Thymus (tissue), 11 donors: ENCODE results near the gene IL21R. TPM values are rescaled to one million over a fixed set of nuclear protein-coding genes. Genes with fewer than 3 reads are reported as not detected.

Experiments
- DNase-seq, 9 donors: peaks; one replicate each; pipeline ENCODE4 v3.0.0-alpha.2; 2013; ENCODE audit warnings: low spot score in 9 of 9, low read depth in 6 of 9, missing footprints in 1 of 9
- H3K27ac ChIP-seq, 2 donors: one replicate each; pipeline ENCODE4 v1.5.1; 2013; ENCODE audit warnings: control low read depth in 1 of 2, low read depth in 1 of 2, low read length in 1 of 2, mild to moderate bottlenecking in 1 of 2, moderate library complexity in 1 of 2
- H3K27me3 ChIP-seq, 2 donors: one replicate each; pipeline ENCODE4 v1.5.1; 2013; ENCODE audit warnings: low read length in 1 of 2; ENCODE audit not compliant: control insufficient read depth in 2 of 2, insufficient read depth in 1 of 2
- H3K36me3 ChIP-seq, 2 donors: one replicate each; pipeline ENCODE4 v1.5.1; 2013; ENCODE audit warnings: low read length in 1 of 2, mild to moderate bottlenecking in 1 of 2, moderate library complexity in 1 of 2; ENCODE audit not compliant: control insufficient read depth in 2 of 2, insufficient read depth in 2 of 2
- H3K4me1 ChIP-seq, 2 donors: one replicate each; pipeline ENCODE4 v1.5.1; 2013; ENCODE audit warnings: low read length in 2 of 2; ENCODE audit not compliant: control insufficient read depth in 2 of 2, insufficient read depth in 2 of 2
- H3K4me3 ChIP-seq, 2 donors: one replicate each; pipeline ENCODE4 v1.5.1; 2013; ENCODE audit warnings: low read length in 2 of 2, control low read depth in 1 of 2, mild to moderate bottlenecking in 1 of 2
- H3K9me3 ChIP-seq, 2 donors: one replicate each; pipeline ENCODE4 v1.5.1; 2013; ENCODE audit warnings: low read length in 1 of 2, mild to moderate bottlenecking in 1 of 2; ENCODE audit not compliant: control insufficient read depth in 2 of 2, insufficient read depth in 1 of 2
- whole genome bisulfite sequencing: extraction: QIAGEN DNeasy Blood & Tissue Kit; methylation state at CpG from one replicate; pipeline ENCODE4 v1.1.7; 2013; 5-methylcytosine and 5-hydroxymethylcytosine counted together
- polyA plus RNA-seq: library from polyadenylated mRNA; stranded (reverse); fragments of 200-250 nt; gene quantifications from one replicate; pipeline ENCODE4 v1.2.3, GENCODE V29; 2013
- total RNA-seq: library from RNA; stranded (reverse); fragments of 120-200 nt; gene quantifications from one replicate; pipeline ENCODE4 v1.2.4, GENCODE V29; 2013
- donor health status: healthy.

The IL21R gene
- total and polyA plus RNA-seq, 2 donors = 10.7 to 12.8 TPM

GRCh38 chr16:27441998-27442397, 40.0 kb downstream of the IL21R start:
- H3K4me3 ChIP-seq = no peak overlapping the region
- H3K27ac ChIP-seq = no peak overlapping the region
- DNase-seq = no peak
- 97% methylated on average over 8 of the region's 8 CpGs for WGBS
- no peaks in the 10 kb centered on the region for H3K27me3 ChIP-seq
- peaks cover 10 to 18% of the 10 kb centered on the region in 2 donors for H3K9me3 ChIP-seq
- H3K36me3 ChIP-seq = peaks cover 39 to 60% of the 10 kb centered on the region in 2 donors
- H3K4me1 ChIP-seq = peaks cover 10 to 11% of the 10 kb centered on the region in 2 donors

GRCh38 chr16:27444015-27444414, 42.0 kb downstream of the IL21R start:
- no peak for DNase-seq
- peaks cover 4 to 5% of the 10 kb centered on the region in 2 donors for H3K27me3 ChIP-seq
- WGBS = 92% methylated on average over 2 of the region's 2 CpGs
- H3K36me3 ChIP-seq = peaks cover 38 to 58% of the 10 kb centered on the region in 2 donors
- peaks cover 11 to 18% of the 10 kb centered on the region in 2 donors for H3K4me1 ChIP-seq
- H3K9me3 ChIP-seq = peaks cover 14 to 25% of the 10 kb centered on the region in 2 donors
- no peak overlapping the region for H3K4me3 ChIP-seq
- H3K27ac ChIP-seq = no peak overlapping the region

GRCh38 chr16:27444470-27444869, 42.5 kb downstream of the IL21R start:
- no peak for DNase-seq
- peaks cover 12 to 22% of the 10 kb centered on the region in 2 donors for H3K4me1 ChIP-seq
- H3K4me3 ChIP-seq = no peak overlapping the region
- peaks cover 38 to 58% of the 10 kb centered on the region in 2 donors for H3K36me3 ChIP-seq
- H3K27ac ChIP-seq = no peak overlapping the region
- H3K27me3 ChIP-seq = peaks cover 4 to 10% of the 10 kb centered on the region in 2 donors
- 96% methylated on average over 5 of the region's 5 CpGs for WGBS
- H3K9me3 ChIP-seq = peaks cover 14 to 25% of the 10 kb centered on the region in 2 donors

GRCh38 chr16:27445502-27446175, 43.7 kb downstream of the IL21R start:
- Histone ChIP-seq H3K27ac (no peak overlapping the region), H3K27me3 (peaks cover 6 to 22% of the 10 kb centered on the region in 2 donors), H3K36me3 (peaks cover 35 to 58% of the 10 kb centered on the region in 2 donors), H3K4me3 (no peak overlapping the region), H3K4me1 (peaks cover 16 to 33% of the 10 kb centered on the region in 2 donors), H3K9me3 (peaks cover 14 to 26% of the 10 kb centered on the region in 2 donors)
- WGBS = 97% methylated on average over 12 of the region's 12 CpGs
- no peak for DNase-seq

GRCh38 chr16:27446721-27447120, 44.7 kb downstream of the IL21R start:
- Histone ChIP-seq H3K36me3 (peaks cover 35 to 62% of the 10 kb centered on the region in 2 donors), H3K27ac (no peak overlapping the region), H3K27me3 (peaks cover 6 to 29% of the 10 kb centered on the region in 2 donors), H3K9me3 (peaks cover 15 to 33% of the 10 kb centered on the region in 2 donors), H3K4me3 (no peak overlapping the region), H3K4me1 (peaks cover 20 to 39% of the 10 kb centered on the region in 2 donors)
- WGBS = 6% methylated on average over 4 of the region's 4 CpGs
- peak in 4 of 9 donors; percentile 52 to 78 (median 58) for DNase-seq

GRCh38 chr16:27447301-27447700, 45.3 kb downstream of the IL21R start:
- Histone ChIP-seq H3K9me3 (peaks cover 15 to 33% of the 10 kb centered on the region in 2 donors), H3K27ac (no peak overlapping the region), H3K27me3 (peaks cover 6 to 29% of the 10 kb centered on the region in 2 donors), H3K4me3 (no peak overlapping the region), H3K36me3 (peaks cover 35 to 62% of the 10 kb centered on the region in 2 donors), H3K4me1 (peaks cover 20 to 39% of the 10 kb centered on the region in 2 donors)
- WGBS = 99% methylated on average over 5 of the region's 5 CpGs
- DNase-seq = no peak

GRCh38 chr16:27448532-27449433, 46.8 kb downstream of the IL21R start:
- DNase-seq = no peak
- Histone ChIP-seq H3K4me3 (no peak overlapping the region), H3K27me3 (peaks cover 6 to 29% of the 10 kb centered on the region in 2 donors), H3K9me3 (peaks cover 14 to 33% of the 10 kb centered on the region in 2 donors), H3K36me3 (peaks cover 34 to 55% of the 10 kb centered on the region in 2 donors), H3K27ac (no peak overlapping the region), H3K4me1 (peaks cover 20 to 39% of the 10 kb centered on the region in 2 donors)
- WGBS = 93% methylated on average over 19 of the region's 19 CpGs

GRCh38 chr16:27449434-27450195, 47.6 kb downstream of the IL21R start:
- H3K9me3 ChIP-seq = peaks cover 7 to 27% of the 10 kb centered on the region in 2 donors
- WGBS = 17% methylated on average over 31 of the region's 31 CpGs
- H3K27ac ChIP-seq = no peak overlapping the region

More at GRCh38 chr16:27449434-27450195, 47.6 kb downstream of the IL21R start:
- peak in 2 of 9 donors; percentile 27 to 55 for DNase-seq
- H3K4me3 ChIP-seq = no peak overlapping the region
- H3K36me3 ChIP-seq = peaks cover 25 to 47% of the 10 kb centered on the region in 2 donors
- peaks cover 20 to 39% of the 10 kb centered on the region in 2 donors for H3K4me1 ChIP-seq
- H3K27me3 ChIP-seq = peaks cover 6 to 29% of the 10 kb centered on the region in 2 donors
